ENCODE results near the gene PTPRE.

The PTPRE gene

DNA sequence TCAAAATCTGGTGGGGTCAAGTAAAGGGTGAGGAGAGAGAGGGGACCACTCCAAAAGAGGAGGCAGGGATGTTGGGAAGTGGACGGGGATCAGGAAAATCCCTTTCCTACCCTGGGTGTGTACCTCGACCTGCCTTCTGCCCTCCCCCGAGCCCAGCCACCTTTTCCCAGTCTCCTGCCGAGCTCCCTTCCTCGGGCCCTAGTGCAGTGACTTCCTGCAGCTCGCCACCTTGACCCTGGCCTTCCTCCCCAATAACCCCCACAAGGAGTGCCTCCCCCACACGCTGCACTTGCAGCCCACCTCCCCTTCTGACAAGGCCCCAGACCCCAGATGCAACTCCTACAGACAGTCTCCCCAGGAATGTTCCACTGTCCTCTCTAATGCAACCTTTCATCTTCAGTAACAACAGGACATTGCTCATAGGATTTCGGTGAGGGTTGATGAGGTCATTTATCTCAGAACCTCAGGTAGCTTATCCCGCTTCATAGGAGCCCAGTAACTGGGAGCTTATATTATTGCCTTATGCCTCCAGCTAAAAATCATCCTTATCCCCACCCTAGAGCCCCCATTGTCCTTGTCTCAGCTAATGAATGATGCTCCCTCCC is 129.2 kb downstream of the PTPRE start:
- intact Hi-C loops (cut with DNase I): no loop called here
- peak in 3 of 10 donors; percentile 35 to 51 (median 49) for DNase-seq

DNA sequence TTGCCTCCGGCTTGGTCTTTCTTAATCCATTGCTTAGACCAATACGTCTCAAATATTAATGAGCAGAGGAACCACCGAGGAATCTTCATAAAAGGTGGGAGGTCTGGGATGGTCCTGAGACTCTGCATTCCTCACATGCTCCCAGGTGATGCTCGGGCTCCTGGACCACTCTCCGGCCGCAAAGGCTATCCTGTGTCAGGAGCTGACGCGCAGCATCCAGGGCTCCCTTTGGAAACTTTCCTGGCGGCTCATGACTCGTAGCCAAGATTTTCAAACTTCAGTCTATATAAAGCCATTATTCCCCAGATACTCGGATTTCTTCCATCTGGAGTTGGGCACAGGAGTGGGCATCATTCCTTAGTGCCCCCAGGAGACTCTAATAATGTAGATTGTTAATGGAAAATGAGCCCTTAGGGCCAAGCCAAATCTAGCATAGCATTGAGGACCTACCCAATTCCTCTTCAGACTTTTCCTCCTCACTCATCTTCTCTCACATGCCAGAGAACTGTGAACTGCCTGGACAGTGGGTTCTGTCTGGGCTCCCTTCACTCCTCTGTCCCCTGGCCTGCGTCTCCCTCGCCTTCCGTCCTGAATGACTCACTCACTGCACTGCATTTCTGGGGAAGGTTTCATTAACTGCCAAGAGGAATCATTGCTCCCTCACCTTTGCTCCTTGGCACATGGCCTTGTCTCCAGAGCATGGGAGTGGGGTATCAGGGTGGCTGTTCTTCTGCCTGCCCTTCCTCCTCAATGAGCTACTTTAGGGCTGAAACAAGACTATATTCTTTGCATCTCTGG is 130.0 kb downstream of the PTPRE start:
- intact Hi-C loops (cut with DNase I): no loop called here
- peak in 3 of 10 donors; percentile 23 to 72 (median 58) for DNase-seq

DNA sequence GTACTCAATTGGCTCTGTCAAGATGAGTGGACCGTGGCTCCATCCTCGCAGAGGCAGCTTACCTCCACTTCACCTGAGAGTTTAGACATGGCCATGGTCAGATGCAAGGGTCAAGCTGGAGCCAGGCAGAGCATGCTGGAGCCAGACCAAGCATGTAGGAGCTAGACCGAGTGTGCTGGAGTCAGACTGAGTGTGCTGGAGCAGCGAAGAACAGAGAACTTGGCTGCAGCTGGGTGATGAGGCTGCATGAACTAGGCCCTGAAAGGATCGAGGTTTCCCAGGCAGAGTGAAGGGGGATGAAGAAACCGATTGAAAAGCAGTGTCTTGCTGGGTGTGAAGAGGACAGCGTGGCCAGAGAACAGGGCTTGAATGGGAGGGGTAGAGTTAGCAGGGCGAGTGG is 133.2 kb downstream of the PTPRE start:
- intact Hi-C loops (cut with DNase I): no loop called here

DNA sequence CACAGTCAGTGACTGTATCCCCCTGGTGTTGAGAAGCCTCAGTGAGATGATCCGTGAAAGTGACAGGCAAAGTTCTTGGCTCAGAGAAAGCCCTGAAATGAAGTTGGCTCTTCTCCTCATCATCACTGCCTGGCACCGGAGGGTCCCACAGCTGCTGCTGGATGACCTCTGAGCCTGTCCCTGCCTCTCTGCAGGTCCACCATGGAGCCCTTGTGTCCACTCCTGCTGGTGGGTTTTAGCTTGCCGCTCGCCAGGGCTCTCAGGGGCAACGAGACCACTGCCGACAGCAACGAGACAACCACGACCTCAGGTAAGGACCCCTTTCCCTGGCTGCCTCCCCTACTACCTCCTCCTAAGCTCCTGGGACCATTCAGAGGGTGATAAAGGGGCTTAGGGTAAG is 133.8 kb downstream of the PTPRE start:
- peak in 3 of 10 donors; percentile 2 to 66 (median 58) for DNase-seq
- intact Hi-C loops (cut with DNase I): no loop called here

More for the DNA sequence above, 133.2 kb downstream of the PTPRE start:
- peak in 3 of 10 donors; percentile 43 to 56 (median 55) for DNase-seq

DNA sequence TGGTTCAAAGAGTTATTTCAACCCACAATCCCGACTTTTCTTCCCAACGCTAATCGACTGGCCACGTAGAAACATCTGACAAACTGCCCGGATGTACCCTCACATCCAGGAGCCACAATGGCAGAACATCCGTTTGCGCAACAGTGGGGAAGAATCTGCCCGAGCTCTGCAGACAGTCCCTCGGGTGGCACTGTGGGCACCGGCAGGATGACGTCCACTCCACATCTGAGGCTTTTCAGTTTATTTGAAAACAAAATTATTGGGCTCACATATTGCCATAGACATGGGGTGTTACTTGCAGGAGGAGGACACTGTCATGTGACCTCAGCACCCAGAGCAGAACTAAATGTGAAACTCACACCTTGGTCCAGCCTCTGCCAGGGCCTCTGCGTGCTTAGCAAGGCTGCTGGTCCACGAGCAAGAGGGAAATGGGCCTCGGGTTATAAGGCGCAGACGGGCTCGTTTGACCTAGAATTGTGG is 135.3 kb downstream of the PTPRE start:
- intact Hi-C loops (cut with DNase I): no loop called here
- peak in 3 of 10 donors; percentile 40 to 69 (median 56) for DNase-seq

DNA sequence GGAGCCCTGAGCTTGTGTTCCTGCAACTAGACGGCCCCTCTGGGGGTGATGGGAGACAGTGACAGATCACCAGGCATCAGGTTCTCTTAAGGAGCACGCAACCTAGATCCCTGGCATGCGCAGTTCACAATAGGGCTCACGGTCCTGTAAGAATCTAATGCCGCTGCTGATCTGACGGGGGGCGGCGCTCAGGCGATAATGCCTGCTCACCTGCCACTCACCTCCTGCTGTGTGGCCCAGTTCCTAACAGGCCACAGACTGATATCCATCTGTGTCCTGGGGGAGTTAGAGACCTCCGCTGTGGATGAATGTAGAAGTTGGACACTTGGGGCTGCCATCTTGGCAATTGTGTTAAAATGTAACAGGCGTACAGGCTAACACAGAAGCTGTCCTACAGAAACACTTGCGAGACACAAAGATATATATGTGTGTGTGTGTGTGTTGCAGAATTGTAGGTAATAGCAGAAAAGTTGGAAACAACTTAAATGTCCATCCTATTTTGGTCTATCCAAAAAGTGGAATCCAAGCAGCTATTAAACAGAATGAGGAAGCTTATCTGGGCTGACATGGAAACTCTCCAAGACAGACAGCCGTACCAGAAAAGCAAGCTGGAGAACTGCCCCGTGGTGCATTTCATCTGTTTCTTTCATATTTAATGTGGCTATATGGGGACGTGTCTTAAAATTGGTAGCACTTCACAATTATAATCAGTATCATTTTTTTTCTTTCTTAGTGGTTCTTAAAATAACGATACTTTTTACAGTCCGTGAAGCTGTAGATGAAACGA is 136.5 kb downstream of the PTPRE start:
- intact Hi-C loops (cut with DNase I): no loop called here
- DNase-seq: peak in 3 of 10 donors; percentile 33 to 53 (median 41)

DNA sequence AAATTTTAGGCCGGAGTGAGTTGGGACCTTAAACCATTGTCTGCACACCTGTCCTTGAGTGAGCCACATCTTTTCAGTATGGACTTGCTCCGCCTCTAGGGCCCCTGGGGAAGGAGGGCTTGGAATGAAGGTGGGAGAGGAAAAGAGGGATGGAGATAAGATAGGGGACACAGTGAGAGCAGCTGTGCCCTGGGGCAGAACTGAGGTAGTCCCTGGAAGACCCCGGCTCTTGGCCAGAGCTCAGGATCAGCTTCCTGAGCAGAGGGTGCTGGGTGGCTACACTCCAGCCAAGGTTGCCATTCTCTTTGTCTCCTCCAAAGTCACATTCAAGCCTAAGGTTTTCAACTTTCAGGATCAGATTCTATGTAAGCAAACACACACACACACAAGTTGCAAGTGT is 137.3 kb downstream of the PTPRE start:
- intact Hi-C loops (cut with DNase I): no loop called here

DNA sequence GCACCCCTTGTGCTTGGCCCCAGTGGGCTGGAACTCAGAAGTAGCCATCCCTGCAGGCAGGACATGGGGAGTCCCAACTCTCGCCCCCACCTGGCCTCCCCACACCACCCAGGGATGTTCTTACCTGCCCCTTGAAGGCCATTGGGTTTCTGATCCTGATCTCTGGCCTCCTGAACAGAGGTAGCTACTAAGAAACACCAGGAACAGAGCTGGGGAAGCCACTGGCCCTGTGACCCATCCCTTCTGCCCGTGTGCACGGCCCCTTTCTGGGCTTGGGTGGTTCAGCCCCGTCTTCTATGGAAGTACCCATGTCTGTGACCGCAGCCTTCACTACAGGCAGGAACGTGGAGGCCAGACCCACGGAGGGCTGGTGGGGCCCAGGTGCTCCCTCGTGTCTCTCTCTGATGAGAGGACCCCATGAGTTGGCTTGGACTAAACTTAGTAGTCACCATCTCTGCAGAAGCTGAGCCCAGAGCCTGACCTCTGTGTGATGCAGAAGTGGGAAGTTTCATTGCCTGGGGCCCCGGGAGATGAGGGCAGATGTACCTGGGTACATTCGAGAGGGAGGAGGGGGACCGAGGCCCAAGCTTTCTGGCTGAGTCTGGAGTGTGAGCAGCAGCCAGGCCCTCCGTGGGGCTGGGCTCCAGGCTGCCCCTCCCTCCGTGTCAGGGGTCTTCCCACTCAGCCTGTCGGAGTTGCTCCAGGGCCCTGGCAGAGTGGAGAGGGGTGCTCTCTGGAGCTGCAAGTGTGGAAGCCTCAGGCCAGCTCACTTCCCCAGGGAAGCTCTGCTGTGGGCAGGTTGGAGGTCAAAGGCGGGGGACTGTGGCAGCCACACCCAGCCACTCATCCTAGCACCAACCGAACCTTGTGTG is 138.3 kb downstream of the PTPRE start:
- peak in 3 of 10 donors; percentile 54 to 81 (median 66) for DNase-seq
- intact Hi-C loops (cut with DNase I): no loop called here

More for the DNA sequence above, 137.3 kb downstream of the PTPRE start:
- DNase-seq: peak in 2 of 10 donors; percentile 44 to 63

DNA sequence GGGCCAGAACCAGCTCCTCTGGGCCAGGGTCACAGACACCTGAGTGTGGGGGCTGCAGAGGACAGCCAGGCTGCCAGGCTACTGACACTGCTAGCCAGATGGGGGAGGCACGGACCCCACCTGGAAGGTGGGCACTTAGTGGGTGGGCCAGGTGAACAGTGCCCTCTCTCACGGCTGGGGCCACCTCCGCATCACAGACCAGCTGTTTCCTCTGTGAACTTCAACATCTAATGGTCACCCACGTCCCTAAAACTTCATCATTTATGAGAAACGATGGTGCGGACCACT is 138.9 kb downstream of the PTPRE start:
- DNase-seq: peak in 2 of 10 donors; percentile 48 to 71
- intact Hi-C loops (cut with DNase I): no loop called here

DNA sequence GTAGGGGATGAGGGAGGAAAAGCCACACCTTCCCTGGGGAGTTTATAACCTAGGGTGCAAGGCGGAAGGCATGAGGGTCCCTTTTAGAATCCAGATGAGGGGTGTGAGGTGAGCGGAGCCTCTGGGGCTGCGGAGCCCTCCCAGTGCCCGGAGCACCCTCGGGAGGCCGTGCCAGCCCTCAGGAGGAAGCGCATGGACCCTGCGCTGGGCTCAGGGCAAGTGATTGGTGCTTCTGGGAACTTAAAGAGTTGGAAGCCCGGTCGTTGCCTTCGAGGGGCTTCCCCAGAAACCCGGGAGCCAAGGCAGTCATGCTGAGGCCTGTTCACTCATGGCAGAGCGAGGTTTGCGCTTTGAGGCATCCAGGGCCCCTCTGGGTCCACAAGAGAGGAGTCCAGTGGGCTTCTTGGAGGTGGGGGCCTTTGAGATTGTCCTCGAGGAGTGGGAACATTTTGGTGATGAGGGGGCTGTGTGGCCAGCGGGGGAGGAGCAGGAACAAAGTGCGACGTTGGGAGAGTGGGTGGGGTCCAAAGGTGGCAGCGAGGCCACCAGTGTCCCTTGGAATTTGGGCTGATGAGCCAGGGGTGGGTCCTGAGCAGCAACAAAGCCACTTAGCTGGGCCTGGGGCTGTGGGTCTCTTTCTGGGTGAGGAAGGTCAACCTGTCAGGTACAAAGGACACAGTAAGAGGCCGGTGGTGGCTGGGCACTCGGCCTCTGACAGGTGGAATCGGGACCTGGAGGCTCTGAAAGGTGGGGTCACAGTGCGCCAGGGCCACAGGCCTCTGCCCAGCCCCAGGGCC is 139.5 kb downstream of the PTPRE start:
- intact Hi-C loops (cut with DNase I): no loop called here
- peak in 3 of 10 donors; percentile 66 to 71 (median 69) for DNase-seq

DNA sequence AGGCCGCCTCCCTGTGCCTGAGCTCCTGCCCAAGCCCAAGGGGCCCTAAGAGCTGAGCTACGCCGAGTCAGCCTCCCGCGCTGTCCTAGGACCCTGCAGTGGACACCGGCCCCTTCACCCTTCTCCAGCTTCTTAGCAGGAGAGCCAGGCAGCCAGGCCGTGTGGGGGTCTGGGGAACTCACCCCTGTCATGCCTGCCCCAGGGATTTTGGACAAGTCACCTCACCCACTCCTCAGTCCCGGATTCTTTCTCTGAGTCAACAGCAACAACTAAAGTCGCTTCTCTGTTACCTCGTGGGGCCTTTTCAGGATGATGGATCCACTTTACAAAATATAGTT is 140.0 kb downstream of the PTPRE start:
- peak in 2 of 10 donors; percentile 48 to 64 for DNase-seq
- intact Hi-C loops (cut with DNase I): no loop called here

DNA sequence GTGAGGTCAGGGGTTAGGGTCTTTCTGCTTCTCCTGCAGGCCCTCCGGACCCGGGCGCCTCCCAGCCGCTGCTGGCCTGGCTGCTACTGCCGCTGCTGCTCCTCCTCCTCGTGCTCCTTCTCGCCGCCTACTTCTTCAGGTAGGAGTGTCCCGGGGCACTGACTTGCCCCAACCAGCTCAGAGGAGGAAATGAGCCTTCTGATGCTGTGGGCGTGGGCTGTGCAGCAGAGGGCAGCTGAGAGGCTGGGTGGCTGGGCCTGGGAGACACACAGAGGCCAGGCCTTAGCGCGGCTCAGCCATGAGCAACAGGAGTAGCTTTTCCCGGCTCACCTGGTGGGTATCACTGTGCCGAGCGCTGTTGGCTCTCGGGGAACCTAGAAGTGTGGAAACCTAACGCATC is 140.4 kb downstream of the PTPRE start:
- intact Hi-C loops (cut with DNase I): no loop called here
- DNase-seq: peak in 4 of 10 donors; percentile 24 to 92 (median 75)

DNA sequence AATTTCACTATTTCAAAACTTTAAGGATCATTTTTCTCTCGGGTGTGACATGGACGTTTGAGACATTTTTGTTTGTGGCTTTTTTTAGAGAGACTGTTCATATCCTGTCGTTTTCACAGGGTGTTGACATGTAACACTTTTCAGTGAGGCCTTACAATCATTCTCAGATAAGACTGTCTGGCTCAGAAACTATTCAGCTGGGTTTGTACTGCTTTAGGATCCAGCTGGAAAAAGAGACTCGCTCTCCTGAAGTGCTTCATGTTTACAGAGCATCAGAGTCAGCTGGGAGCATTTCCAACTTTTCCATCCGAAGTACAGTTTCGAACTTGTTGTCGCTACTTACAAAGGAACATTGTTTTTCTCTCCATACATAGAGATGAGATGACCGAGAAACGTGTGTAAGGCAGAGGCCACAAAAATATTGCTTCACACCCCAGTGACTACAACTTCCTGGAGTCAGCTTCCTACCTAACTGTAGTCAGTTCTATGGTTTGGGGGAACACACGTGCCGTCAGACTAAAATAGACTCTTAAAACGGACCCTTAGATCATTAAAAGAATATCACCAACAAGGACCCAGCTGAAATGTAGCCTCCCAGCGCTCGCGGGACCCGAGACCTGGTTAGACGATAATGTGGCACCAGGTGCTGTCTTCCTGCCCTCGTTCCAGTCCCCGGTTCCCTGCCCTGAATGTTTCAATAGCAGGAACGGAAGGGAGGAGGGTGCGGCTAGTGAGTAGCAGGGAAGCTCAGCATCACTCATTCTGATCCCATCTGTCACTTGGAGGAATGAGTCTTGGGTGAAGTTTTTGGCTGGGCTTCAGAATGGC is 141.3 kb downstream of the PTPRE start:
- peak in 3 of 10 donors; percentile 45 to 55 (median 47) for DNase-seq
- intact Hi-C loops (cut with DNase I): no loop called here

DNA sequence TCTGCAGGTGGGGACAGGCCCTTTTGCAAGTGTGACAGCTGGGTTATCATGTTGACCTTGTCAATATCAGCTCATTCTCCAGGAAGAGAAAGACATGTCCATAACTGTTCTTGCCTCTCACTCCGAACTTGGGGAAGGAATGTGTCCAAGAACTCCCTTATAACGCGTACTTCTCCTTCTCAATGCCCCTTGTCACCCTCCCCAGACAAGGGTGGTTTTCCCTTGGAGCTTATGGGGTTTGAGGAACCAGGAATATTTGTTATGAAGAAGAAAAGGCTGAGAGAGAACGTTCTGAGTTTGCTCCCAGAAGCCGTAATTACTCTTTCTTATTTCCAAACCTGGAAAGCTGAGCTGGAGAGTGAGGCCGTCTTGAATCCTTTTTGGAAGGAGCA is 141.9 kb downstream of the PTPRE start:
- DNase-seq: no peak
- intact Hi-C loops (cut with DNase I): no loop called here

DNA sequence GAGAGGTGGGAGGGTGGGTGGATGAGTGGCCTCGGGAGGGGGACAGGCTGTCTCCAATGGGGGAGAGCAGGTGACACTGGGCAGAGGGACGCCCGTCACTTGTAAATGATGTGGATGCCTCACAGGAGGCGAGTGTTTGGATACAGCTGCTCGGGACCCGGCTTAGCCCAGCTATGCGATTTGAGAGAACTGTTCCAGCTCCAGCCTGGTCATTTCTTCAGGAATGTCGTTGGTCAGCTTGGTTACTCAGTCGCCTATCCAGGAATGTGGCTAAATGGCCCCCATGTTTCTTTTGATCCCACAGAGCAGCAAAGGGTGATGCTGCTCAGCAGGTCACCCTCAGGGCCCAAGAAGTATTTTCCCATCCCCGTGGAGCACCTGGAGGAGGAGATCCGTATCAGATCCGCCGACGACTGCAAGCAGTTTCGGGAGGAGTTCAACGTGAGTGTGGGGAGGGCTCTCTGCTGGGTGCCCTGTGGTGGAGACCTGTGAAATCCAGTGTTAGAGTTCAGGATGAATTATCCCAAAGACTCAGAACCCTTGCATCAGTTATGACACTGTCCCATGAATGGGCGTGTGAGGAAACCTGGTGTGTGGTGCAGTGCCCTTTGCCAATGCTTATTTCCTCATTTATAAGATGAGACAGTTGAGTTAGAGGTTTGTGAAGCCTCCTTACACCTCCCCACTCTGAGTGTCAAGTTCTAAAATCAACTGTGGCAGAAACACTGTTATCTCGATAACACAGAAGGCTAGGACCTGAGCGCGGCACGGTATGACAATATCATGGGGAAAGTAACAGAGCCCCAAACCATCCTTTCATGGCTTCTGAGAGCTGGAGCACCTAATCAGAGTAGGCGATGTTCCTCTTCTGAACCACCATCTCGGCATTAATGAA is 142.6 kb downstream of the PTPRE start:
- intact Hi-C loops (cut with DNase I): no loop called here
- DNase-seq: peak in 3 of 10 donors; percentile 34 to 76 (median 50)

DNA sequence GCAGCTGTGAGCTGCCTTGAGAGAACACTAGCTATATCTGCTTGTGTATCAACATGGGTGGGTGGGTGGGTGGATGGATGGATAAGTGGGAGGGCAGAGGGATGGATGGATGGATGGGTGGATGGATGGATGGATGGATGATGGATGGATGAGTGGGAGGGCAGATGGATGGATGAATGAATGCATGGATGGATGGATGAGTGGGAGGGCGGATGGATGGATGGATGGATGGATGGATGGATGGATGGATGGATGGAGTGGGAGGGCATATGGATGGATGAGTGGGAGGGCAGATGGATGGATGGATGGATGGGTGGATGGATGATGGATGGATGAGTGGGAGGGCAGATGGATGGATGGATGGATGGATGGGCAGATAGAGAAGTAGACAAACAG is 143.2 kb downstream of the PTPRE start:
- peak in 1 of 10 donors; percentile 8 for DNase-seq
- intact Hi-C loops (cut with DNase I): no loop called here

DNA sequence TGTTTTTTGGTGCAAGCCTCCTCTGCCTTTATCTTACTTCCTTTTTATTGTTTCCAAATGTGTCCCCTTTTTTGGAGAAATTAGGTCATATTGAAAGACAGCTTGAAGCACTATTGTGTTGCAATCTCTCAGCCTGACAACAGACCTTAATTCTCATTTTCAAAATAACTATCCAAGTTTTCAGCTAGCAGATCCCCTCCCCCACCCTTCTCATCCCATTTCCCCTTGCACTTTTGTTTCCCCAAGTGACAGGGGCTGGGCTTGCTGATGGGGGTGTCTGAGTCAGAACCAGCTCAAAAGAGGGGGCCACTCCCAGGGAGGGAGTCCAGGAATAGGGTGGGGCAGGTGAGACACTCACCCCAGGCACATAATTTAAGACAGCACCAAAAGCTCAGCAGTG is 144.0 kb downstream of the PTPRE start:
- intact Hi-C loops (cut with DNase I): no loop called here
- peak in 2 of 10 donors; percentile 5 to 27 for DNase-seq
